Mesodermal cell (in vitro differentiated cells): ENCODE data around the gene SPECC1.
A peak's percentile ranks its signal among the peaks of the same experiment; 100 is the strongest.

ENCODE experiments used
- H3K27ac ChIP-seq: 2 replicates; pipeline ENCODE4 v1.7.0; 2013; ENCODE audit warnings: mild to moderate bottlenecking, low read depth, low read length, moderate library complexity; ENCODE audit not compliant: severe bottlenecking
- H3K36me3 ChIP-seq: 2 replicates; pipeline ENCODE4 v1.7.1; 2013; ENCODE audit warnings: mild to moderate bottlenecking, low read length, moderate library complexity; ENCODE audit not compliant: control insufficient read depth, insufficient read depth
- H3K4me1 ChIP-seq: one replicate; pipeline ENCODE4 v1.7.1; 2013; ENCODE audit warnings: mild to moderate bottlenecking, low read length; ENCODE audit not compliant: insufficient read depth, control insufficient read depth, poor library complexity, severe bottlenecking
- H3K4me3 ChIP-seq: 2 replicates; pipeline ENCODE4 v1.7.0; 2013; ENCODE audit warnings: low read length, control low read depth, mild to moderate bottlenecking; ENCODE audit not compliant: insufficient read depth, poor library complexity, severe bottlenecking; ENCODE audit errors: extremely low read depth
- H3K9me3 ChIP-seq: 2 replicates; pipeline ENCODE4 v1.7.1; 2013; ENCODE audit warnings: mild to moderate bottlenecking, low read length, moderate library complexity; ENCODE audit not compliant: control insufficient read depth
- WGBS, 2 experiments: methylation state at CpG; one replicate each; pipeline ENCODE4 v1.1.5; 2013; ENCODE audit warnings: missing lambda C conversion rate in 2 of 2; ENCODE audit not compliant: insufficient coverage in 2 of 2; 5-methylcytosine and 5-hydroxymethylcytosine counted together

SPECC1 gene

GRCh38 chr17:20213449-20213848 is 204.3 kb downstream of the SPECC1 start:
- Histone ChIP-seq H3K27ac (peak overlapping the region; percentile 5), H3K4me1 (peaks cover 14% of the 10 kb centered on the region), H3K9me3 (no peaks in the 10 kb centered on the region), H3K4me3 (no peak overlapping the region), H3K36me3 (peaks cover 35% of the 10 kb centered on the region)

GRCh38 chr17:20214794-20215193 is 205.6 kb downstream of the SPECC1 start:
- Histone ChIP-seq H3K4me3 (no peak overlapping the region), H3K27ac (no peak overlapping the region), H3K4me1 (peaks cover 14% of the 10 kb centered on the region), H3K9me3 (peaks cover 1% of the 10 kb centered on the region), H3K36me3 (peaks cover 34% of the 10 kb centered on the region)
- 90 to 100% methylated on average over 3 to 8 of the region's 8 CpGs for WGBS, 2 experiments

- 84 to 92% methylated on average over 2 of the region's 6 CpGs for WGBS, 2 experiments
- H3K4me1 ChIP-seq: peaks cover 14% of the 10 kb centered on the region
- H3K27ac ChIP-seq: peak overlapping the region; percentile 75
- H3K36me3 ChIP-seq: peaks cover 21% of the 10 kb centered on the region
- H3K4me3 ChIP-seq: no peak overlapping the region
- H3K9me3 ChIP-seq: peaks cover 4% of the 10 kb centered on the region
These were observed 207.1 kb downstream of the SPECC1 start for GRCh38 chr17:20216154-20216815.

- 69 to 73% methylated on average over 2 of the region's 3 CpGs for WGBS, 2 experiments
- peaks cover 16% of the 10 kb centered on the region for H3K36me3 ChIP-seq
- H3K4me1 ChIP-seq: peaks cover 14% of the 10 kb centered on the region
- no peak overlapping the region for H3K4me3 ChIP-seq
- H3K9me3 ChIP-seq: peaks cover 4% of the 10 kb centered on the region
- peak overlapping the region; percentile 75 for H3K27ac ChIP-seq
These were observed 207.7 kb downstream of the SPECC1 start for GRCh38 chr17:20216853-20217252.

GRCh38 chr17:20217677-20218076 is 208.5 kb downstream of the SPECC1 start:
- no peak overlapping the region for H3K4me3 ChIP-seq
- no peak overlapping the region for H3K27ac ChIP-seq
- WGBS, 2 experiments: 93 to 96% methylated on average over 3 of the region's 4 CpGs
- peaks cover 14% of the 10 kb centered on the region for H3K4me1 ChIP-seq
- peaks cover 9% of the 10 kb centered on the region for H3K36me3 ChIP-seq
- H3K9me3 ChIP-seq: peaks cover 4% of the 10 kb centered on the region

GRCh38 chr17:20218272-20218671 is 209.1 kb downstream of the SPECC1 start:
- peaks cover 4% of the 10 kb centered on the region for H3K36me3 ChIP-seq
- H3K27ac ChIP-seq: no peak overlapping the region
- no peak overlapping the region for H3K4me3 ChIP-seq
- H3K9me3 ChIP-seq: peaks cover 4% of the 10 kb centered on the region
- 83 to 100% methylated on average over 1 to 2 of the region's 3 CpGs for WGBS, 2 experiments
- H3K4me1 ChIP-seq: peaks cover 14% of the 10 kb centered on the region

GRCh38 chr17:20223808-20224328 is 214.7 kb downstream of the SPECC1 start:
- Histone ChIP-seq H3K4me3 (no peak overlapping the region), H3K27ac (peak overlapping the region; percentile 20), H3K36me3 (peaks cover 16% of the 10 kb centered on the region), H3K9me3 (peaks cover 4% of the 10 kb centered on the region), H3K4me1 (peaks cover 27% of the 10 kb centered on the region)
- WGBS, 2 experiments: 61 to 84% methylated on average over 2 to 3 of the region's 3 CpGs

- Histone ChIP-seq H3K36me3 (peaks cover 21% of the 10 kb centered on the region), H3K27ac (peak overlapping the region; percentile 20), H3K9me3 (peaks cover 4% of the 10 kb centered on the region), H3K4me3 (no peak overlapping the region), H3K4me1 (peaks cover 27% of the 10 kb centered on the region)
- 100% methylated on average over 1 to 2 of the region's 3 CpGs for WGBS, 2 experiments
These were observed 215.2 kb downstream of the SPECC1 start for GRCh38 chr17:20224379-20224778.

- peaks cover 27% of the 10 kb centered on the region for H3K4me1 ChIP-seq
- H3K4me3 ChIP-seq: no peak overlapping the region
- WGBS, 2 experiments: 81 to 95% methylated on average over 4 of the region's 7 CpGs
- H3K36me3 ChIP-seq: peaks cover 31% of the 10 kb centered on the region
- no peaks in the 10 kb centered on the region for H3K9me3 ChIP-seq
- no peak overlapping the region for H3K27ac ChIP-seq
These were observed 216.3 kb downstream of the SPECC1 start for GRCh38 chr17:20225162-20226115.

GRCh38 chr17:20226814-20227482 is 217.8 kb downstream of the SPECC1 start:
- Histone ChIP-seq H3K27ac (no peak overlapping the region), H3K9me3 (no peaks in the 10 kb centered on the region), H3K36me3 (peaks cover 47% of the 10 kb centered on the region), H3K4me3 (no peak overlapping the region), H3K4me1 (peaks cover 27% of the 10 kb centered on the region)
- WGBS, 2 experiments: 45 to 50% methylated on average over 8 of the region's 8 CpGs
